GM12864 (cell line): ENCODE results near the gene DYNLT4.

Source experiments
- DNase-seq: peaks from one replicate; pipeline ENCODE4 v3.0.0-alpha.2; 2011; ENCODE audit warnings: low read depth
- H3K4me3 ChIP-seq: 2 replicates; pipeline ENCODE4 v1.5.1; 2011; ENCODE audit warnings: mild to moderate bottlenecking, low read depth, low read length, control low read depth
- TF ChIP-seq, protein P1 (sequence below): IDR thresholded peaks from 2 replicates; pipeline ENCODE4 v1.5.1; 2011; ENCODE audit warnings: low read depth, mild to moderate bottlenecking, moderate library complexity, low read length, control low read depth, inconsistent platforms; ENCODE audit errors: missing control alignments

The DYNLT4 gene

DNA sequence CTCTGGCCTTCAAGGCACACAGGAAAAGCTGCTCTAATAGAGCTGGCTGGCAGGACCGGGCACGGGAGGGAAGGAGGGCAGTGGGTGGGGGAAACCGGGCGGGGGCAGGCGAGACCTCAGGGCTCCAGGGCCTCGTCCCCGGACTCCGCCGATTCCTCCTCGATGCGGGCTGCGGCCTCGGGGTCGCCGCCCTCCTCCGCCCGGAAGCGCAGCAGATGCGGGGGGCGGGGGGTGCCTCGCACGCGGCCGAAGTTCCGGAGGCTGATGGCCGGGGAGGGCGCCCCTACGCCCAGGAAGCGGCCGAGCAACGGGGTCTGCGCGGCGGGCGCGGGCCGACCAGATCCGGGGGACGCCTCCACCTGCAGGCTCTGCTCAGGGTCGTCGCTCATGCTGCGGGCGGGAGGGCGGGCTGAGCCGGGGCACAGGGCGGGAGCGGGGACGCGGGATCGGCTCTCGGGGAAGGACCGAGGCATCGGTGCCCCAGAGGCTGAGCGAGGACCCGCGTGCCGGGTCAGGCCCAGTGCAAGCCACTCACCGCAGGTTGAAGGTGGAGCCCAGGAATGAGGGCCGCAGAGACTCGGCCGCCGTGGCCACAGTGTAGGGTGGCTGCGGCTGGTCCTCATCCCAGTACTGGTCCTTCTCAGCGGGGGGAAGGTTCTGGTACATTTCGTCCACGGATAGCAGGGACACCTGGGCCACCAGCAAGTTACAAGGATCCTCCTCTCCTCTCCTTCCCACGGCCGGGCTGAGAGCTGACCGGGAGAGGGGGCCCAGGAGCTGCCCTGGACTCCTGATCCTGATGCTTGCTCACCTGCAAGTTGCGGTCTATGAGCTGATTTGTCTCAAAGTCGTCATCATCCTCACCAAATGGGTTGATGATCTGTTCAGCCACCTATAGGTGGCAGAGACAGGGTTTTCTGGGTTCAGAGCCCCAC is 22.8 kb downstream of the DYNLT4 start:
- peak overlapping the region; percentile 39 for H3K4me3 ChIP-seq
- no peak for DNase-seq
- TF ChIP-seq, protein P1, sequence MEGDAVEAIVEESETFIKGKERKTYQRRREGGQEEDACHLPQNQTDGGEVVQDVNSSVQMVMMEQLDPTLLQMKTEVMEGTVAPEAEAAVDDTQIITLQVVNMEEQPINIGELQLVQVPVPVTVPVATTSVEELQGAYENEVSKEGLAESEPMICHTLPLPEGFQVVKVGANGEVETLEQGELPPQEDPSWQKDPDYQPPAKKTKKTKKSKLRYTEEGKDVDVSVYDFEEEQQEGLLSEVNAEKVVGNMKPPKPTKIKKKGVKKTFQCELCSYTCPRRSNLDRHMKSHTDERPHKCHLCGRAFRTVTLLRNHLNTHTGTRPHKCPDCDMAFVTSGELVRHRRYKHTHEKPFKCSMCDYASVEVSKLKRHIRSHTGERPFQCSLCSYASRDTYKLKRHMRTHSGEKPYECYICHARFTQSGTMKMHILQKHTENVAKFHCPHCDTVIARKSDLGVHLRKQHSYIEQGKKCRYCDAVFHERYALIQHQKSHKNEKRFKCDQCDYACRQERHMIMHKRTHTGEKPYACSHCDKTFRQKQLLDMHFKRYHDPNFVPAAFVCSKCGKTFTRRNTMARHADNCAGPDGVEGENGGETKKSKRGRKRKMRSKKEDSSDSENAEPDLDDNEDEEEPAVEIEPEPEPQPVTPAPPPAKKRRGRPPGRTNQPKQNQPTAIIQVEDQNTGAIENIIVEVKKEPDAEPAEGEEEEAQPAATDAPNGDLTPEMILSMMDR, result peak; percentile 52

DNA sequence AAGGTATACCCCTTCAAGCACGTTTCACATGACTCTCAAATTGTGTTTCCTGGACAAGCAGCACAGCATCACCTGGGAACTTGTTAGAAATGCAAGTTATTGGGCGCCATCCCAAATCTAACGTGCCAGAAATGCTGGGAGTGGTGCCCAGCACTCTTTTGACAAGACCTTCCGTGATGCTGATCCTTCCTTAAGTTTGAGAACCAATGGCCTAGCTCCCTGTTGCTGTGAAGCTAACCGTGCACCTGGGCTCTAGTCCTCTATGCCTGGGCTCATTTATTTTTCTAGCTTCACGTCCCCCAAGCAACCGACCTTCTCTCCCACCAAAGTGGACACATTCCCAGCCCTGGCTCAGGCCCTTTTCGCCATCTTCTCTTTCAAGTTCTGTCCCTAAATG is 23.5 kb downstream of the DYNLT4 start:
- TF ChIP-seq, protein P1, result no peak
- DNase-seq, result no peak
- peak overlapping the region; percentile 39 for H3K4me3 ChIP-seq

GRCh38 chr1:44780583-44781121 is 26.5 kb downstream of the DYNLT4 start:
- TF ChIP-seq, protein P1, result no peak
- no peak overlapping the region for H3K4me3 ChIP-seq

DNA sequence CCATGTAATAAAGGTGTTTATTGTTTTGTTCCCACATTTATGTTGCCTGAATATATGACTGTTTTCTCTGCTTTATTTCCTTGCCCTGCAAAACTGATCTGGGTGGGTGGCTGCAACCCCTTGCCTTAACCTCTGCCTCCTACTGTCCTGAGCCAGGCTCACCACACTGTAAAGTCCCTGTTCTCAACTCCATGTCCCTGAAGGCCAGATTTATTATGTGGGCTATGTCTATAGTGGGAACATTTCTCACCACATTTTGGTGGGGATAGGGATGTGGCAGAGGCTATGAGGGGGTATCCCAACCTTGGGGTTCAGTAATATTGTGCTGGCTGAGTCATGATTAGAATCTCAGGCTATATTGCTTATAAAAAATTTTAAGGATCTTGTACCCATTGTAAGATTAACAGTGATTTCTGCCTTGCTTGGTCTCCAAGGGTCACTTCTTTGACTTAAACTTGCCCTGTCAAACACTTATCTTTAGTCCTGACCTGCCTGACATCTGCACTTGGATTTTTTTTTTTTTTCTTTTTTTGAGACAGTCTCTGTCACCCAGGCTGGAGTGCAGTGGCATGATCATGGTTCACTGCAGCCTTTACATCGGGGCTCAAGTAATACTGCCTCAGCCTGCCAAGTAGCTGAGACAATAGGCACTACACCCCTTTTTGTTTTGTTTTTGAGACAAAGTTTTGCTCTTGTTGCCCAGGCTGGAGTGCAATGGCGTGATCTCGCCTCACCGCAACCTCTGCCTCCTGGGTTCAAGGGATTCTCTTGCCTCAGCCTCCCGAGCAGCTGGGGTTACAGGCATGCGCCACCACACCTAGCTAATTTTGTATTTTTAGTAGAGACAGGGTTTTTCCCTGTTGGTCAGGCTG is 28.2 kb downstream of the DYNLT4 start:
- no peak overlapping the region for H3K4me3 ChIP-seq
- TF ChIP-seq, protein P1, result no peak
- no peak for DNase-seq

More at GRCh38 chr1:44780583-44781121, 26.5 kb downstream of the DYNLT4 start:
- no peak for DNase-seq

DNA sequence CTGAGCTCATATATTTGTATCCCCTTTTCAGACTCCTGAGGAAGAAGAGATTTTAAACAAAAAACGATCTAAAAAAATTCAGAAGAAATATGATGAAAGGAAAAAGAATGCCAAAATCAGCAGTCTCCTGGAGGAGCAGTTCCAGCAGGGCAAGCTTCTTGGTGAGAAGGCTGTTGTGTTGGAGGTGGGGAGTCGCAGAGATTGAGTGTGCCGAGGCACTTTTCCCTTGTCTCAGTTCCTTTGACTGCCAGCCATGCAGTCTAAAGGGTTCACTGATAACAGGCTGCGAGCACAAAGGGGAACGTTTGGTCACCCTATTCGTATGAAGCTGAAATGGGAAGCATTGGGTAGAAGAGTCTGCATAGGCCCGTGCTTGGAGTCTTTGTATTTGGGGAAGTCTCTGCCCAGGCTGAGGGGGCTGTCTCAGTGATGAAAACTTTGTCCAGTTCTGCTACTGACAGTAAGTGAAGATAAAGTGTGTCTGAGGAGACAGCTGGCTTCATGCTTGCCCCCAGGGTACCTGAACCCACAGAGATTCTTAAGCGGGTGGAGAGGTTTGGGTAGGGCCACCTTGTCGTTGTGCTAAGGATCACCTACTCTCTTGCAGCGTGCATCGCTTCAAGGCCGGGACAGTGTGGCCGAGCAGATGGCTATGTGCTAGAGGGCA is 29.0 kb downstream of the DYNLT4 start:
- DNase-seq, result no peak
- H3K4me3 ChIP-seq, result peak overlapping the region; percentile 77
- TF ChIP-seq, protein P1, result no peak

- TF ChIP-seq, protein P1, result no peak
- H3K4me3 ChIP-seq, result peak overlapping the region; percentile 77
- no peak for DNase-seq
These were observed 29.6 kb downstream of the DYNLT4 start for GRCh38 chr1:44777547-44777946.
